ENCODE results near the gene OGDH.

DNA sequence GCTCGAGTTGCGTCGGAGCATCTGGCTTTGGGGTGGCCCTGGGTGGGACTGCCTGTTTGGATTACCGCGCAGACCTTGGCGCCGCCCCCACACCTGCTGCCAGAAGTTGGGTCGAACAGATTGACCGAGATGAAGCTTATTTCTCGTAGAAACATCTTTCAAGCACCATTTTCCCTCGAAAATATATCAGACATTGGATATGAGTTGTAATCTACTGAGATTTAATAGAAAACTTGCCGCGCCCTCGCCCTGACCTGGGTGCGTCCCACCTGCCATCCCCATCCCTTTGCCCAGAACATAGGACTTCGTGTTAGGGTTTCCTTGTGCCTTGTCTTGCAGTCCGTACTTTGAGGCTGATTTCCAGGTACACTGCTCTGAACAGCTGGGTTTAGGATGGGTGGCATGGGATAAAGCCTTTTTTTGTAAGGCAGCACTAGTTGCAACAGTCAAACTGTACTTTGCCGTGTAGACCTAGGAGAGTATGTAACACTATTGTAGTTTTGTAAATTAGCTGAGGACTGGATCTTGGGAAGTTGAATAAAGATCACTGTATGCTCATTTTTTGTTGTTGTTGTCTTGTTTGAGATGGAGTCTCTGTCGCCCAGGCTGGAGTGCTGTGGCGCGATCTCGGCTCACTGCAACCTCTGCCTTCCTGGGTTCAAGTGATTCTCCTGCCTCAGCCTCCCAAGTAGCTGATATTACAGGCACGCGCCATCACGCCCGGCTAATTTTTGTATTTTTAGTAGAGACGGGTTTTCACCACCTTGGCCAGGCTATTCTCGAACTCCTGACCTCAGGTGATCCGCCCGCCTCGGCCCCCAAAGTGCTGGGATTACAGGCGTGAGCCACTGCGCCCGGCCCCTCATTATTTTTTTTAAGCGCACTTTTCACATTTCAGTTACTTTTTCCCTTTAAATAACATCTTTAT lies 978 bp downstream of the OGDH start:
- TF ChIP-seq, protein P1, sequence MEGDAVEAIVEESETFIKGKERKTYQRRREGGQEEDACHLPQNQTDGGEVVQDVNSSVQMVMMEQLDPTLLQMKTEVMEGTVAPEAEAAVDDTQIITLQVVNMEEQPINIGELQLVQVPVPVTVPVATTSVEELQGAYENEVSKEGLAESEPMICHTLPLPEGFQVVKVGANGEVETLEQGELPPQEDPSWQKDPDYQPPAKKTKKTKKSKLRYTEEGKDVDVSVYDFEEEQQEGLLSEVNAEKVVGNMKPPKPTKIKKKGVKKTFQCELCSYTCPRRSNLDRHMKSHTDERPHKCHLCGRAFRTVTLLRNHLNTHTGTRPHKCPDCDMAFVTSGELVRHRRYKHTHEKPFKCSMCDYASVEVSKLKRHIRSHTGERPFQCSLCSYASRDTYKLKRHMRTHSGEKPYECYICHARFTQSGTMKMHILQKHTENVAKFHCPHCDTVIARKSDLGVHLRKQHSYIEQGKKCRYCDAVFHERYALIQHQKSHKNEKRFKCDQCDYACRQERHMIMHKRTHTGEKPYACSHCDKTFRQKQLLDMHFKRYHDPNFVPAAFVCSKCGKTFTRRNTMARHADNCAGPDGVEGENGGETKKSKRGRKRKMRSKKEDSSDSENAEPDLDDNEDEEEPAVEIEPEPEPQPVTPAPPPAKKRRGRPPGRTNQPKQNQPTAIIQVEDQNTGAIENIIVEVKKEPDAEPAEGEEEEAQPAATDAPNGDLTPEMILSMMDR (IDR thresholded peaks at IDR 0.05), result no peak
- no peak for TF ChIP-seq POLR2A (IDR thresholded peaks at IDR 0.05)
